H1 (cell line): ENCODE results near the gene PRRT4. TPM values are rescaled to one million over a fixed set of nuclear protein-coding genes. Genes with fewer than 3 reads are reported as not detected.

Experiments used
- CHD2 ChIP-seq: IDR thresholded peaks from 2 replicates; pipeline ENCODE4 v1.6.1; 2012; ENCODE audit warnings: low read length, improper control_type of control experiment
- CREB1 ChIP-seq: IDR thresholded peaks from 2 replicates; pipeline ENCODE4 v1.6.1; 2012; ENCODE audit warnings: inconsistent platforms
- KDM1A ChIP-seq: fragments of 200-600, 300-600 bp; sonication (generic); IDR thresholded peaks from 2 replicates; pipeline ENCODE4 v1.7.1; 2016; ENCODE audit warnings: mild to moderate bottlenecking, low read length, borderline replicate concordance
- KDM4A ChIP-seq: IDR thresholded peaks from one replicate; pipeline ENCODE4 v1.7.1; 2012; ENCODE audit warnings: low read depth, mild to moderate bottlenecking, moderate library complexity, low read length, inconsistent platforms; ENCODE audit not compliant: severe bottlenecking
- PHF8 ChIP-seq: fragments of 200-600 bp; sonication (generic); conservative IDR thresholded peaks from 2 replicates; pipeline ENCODE4 v1.7.1; 2012; ENCODE audit warnings: low read depth, mild to moderate bottlenecking, inconsistent platforms, low read length, moderate library complexity
- POLR2AphosphoS5 ChIP-seq: IDR thresholded peaks from 2 replicates; pipeline ENCODE4 v1.6.1; 2011; ENCODE audit warnings: low read depth, low read length
- RAD21 ChIP-seq, 2 experiments: IDR thresholded peaks in 1 of 2; conservative IDR thresholded peaks in 1 of 2; 2 replicates each; pipeline ENCODE4 v1.6.1; 2011; ENCODE audit warnings: low read depth in 2 of 2, low read length in 2 of 2, improper control_type of control experiment in 1 of 2, inconsistent platforms in 1 of 2, mild to moderate bottlenecking in 1 of 2, moderate library complexity in 1 of 2
- RBBP5 ChIP-seq: IDR thresholded peaks from 2 replicates; pipeline ENCODE4 v1.7.1; 2012; ENCODE audit warnings: low read depth, mild to moderate bottlenecking, inconsistent platforms, low read length, moderate library complexity, borderline replicate concordance
- SP1 ChIP-seq: IDR thresholded peaks from 2 replicates; pipeline ENCODE4 v1.6.1; 2011; ENCODE audit warnings: low read depth, low read length
- polyA plus RNA-seq, 7 experiments: library from polyadenylated mRNA; depleted of rRNA in 3 of 7; stranded (reverse) in 5 of 7; unstranded in 2 of 7; fragments of >200 nt in 5 of 7; fragments of 200-250 nt in 2 of 7; gene quantifications; 1 replicate in 5 of 7; 2 replicates in 1 of 7; 4 replicates in 1 of 7; pipeline versions ENCODE4 v1.2.1 to v1.2.3, GENCODE V29; 2011 to 2013; ENCODE audit warnings: missing spikeins in 2 of 7, mixed read lengths in 2 of 7
- total RNA-seq: library from RNA; stranded (reverse); fragmentation: NEBNext Ultra II Directional; extraction: Animal tissue kit (Norgen Biotek cat#: 25700); gene quantifications from 2 replicates; pipeline ENCODE4 v1.2.1, GENCODE V29; 2021
- TF ChIP-seq, protein P1 (sequence below): fragments of 300-600 bp; sonication (generic); IDR thresholded peaks from 2 replicates; pipeline ENCODE4 v1.7.1; 2012; ENCODE audit warnings: low read length, moderate library complexity, mild to moderate bottlenecking, inconsistent platforms; ENCODE audit not compliant: insufficient replicate concordance

Gene PRRT4
- total and polyA plus RNA-seq, 2 of the 8 experiments (the other 6 are each of a cell fraction or from before 2014, with no cell fraction given) = 0.34 to 1.0 TPM

- TF ChIP-seq CHD2 = no peak
- no peak; the same call in 1 of the 2 replicates for TF ChIP-seq PHF8
- no peak; the same call in 1 of the 2 replicates for TF ChIP-seq KDM1A
- TF ChIP-seq RAD21 (IDR thresholded peaks at IDR 0.05 in 1 of 2, conservative IDR thresholded peaks at IDR 0.05 in 1 of 2; ENCODE audit: low read depth in 2 of 2, low read length in 2 of 2) = no peak
- no peak for TF ChIP-seq POLR2AphosphoS5
- TF ChIP-seq, protein P1, sequence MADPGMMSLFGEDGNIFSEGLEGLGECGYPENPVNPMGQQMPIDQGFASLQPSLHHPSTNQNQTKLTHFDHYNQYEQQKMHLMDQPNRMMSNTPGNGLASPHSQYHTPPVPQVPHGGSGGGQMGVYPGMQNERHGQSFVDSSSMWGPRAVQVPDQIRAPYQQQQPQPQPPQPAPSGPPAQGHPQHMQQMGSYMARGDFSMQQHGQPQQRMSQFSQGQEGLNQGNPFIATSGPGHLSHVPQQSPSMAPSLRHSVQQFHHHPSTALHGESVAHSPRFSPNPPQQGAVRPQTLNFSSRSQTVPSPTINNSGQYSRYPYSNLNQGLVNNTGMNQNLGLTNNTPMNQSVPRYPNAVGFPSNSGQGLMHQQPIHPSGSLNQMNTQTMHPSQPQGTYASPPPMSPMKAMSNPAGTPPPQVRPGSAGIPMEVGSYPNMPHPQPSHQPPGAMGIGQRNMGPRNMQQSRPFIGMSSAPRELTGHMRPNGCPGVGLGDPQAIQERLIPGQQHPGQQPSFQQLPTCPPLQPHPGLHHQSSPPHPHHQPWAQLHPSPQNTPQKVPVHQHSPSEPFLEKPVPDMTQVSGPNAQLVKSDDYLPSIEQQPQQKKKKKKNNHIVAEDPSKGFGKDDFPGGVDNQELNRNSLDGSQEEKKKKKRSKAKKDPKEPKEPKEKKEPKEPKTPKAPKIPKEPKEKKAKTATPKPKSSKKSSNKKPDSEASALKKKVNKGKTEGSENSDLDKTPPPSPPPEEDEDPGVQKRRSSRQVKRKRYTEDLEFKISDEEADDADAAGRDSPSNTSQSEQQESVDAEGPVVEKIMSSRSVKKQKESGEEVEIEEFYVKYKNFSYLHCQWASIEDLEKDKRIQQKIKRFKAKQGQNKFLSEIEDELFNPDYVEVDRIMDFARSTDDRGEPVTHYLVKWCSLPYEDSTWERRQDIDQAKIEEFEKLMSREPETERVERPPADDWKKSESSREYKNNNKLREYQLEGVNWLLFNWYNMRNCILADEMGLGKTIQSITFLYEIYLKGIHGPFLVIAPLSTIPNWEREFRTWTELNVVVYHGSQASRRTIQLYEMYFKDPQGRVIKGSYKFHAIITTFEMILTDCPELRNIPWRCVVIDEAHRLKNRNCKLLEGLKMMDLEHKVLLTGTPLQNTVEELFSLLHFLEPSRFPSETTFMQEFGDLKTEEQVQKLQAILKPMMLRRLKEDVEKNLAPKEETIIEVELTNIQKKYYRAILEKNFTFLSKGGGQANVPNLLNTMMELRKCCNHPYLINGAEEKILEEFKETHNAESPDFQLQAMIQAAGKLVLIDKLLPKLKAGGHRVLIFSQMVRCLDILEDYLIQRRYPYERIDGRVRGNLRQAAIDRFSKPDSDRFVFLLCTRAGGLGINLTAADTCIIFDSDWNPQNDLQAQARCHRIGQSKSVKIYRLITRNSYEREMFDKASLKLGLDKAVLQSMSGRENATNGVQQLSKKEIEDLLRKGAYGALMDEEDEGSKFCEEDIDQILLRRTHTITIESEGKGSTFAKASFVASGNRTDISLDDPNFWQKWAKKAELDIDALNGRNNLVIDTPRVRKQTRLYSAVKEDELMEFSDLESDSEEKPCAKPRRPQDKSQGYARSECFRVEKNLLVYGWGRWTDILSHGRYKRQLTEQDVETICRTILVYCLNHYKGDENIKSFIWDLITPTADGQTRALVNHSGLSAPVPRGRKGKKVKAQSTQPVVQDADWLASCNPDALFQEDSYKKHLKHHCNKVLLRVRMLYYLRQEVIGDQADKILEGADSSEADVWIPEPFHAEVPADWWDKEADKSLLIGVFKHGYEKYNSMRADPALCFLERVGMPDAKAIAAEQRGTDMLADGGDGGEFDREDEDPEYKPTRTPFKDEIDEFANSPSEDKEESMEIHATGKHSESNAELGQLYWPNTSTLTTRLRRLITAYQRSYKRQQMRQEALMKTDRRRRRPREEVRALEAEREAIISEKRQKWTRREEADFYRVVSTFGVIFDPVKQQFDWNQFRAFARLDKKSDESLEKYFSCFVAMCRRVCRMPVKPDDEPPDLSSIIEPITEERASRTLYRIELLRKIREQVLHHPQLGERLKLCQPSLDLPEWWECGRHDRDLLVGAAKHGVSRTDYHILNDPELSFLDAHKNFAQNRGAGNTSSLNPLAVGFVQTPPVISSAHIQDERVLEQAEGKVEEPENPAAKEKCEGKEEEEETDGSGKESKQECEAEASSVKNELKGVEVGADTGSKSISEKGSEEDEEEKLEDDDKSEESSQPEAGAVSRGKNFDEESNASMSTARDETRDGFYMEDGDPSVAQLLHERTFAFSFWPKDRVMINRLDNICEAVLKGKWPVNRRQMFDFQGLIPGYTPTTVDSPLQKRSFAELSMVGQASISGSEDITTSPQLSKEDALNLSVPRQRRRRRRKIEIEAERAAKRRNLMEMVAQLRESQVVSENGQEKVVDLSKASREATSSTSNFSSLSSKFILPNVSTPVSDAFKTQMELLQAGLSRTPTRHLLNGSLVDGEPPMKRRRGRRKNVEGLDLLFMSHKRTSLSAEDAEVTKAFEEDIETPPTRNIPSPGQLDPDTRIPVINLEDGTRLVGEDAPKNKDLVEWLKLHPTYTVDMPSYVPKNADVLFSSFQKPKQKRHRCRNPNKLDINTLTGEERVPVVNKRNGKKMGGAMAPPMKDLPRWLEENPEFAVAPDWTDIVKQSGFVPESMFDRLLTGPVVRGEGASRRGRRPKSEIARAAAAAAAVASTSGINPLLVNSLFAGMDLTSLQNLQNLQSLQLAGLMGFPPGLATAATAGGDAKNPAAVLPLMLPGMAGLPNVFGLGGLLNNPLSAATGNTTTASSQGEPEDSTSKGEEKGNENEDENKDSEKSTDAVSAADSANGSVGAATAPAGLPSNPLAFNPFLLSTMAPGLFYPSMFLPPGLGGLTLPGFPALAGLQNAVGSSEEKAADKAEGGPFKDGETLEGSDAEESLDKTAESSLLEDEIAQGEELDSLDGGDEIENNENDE = no peak
- TF ChIP-seq SP1 = no peak
- TF ChIP-seq KDM4A = peak; percentile 95
- no peak for TF ChIP-seq CREB1
- no peak; the same call in 1 of the 2 replicates for TF ChIP-seq RBBP5
Measured at GRCh38 chr7:128409596-128410450, 48.3 kb upstream of the PRRT4 start, which contains the start of gene IMPDH1 (continued).
